Astrocyte (in vitro differentiated cells and primary cell): ENCODE measurements around the gene TNFRSF21.

ENCODE experiments used
- EZH2 ChIP-seq: IDR thresholded peaks from 2 replicates; pipeline ENCODE4 v1.6.1; 2012; ENCODE audit warnings: mild to moderate bottlenecking, low read length, inconsistent platforms; ENCODE audit not compliant: insufficient read depth
- TF ChIP-seq, protein P1 (sequence below): IDR thresholded peaks from 2 replicates; pipeline ENCODE4 v1.5.1; 2011; ENCODE audit warnings: low read depth, mild to moderate bottlenecking, inconsistent platforms, low read length, moderate library complexity; ENCODE audit not compliant: insufficient read depth

DNA sequence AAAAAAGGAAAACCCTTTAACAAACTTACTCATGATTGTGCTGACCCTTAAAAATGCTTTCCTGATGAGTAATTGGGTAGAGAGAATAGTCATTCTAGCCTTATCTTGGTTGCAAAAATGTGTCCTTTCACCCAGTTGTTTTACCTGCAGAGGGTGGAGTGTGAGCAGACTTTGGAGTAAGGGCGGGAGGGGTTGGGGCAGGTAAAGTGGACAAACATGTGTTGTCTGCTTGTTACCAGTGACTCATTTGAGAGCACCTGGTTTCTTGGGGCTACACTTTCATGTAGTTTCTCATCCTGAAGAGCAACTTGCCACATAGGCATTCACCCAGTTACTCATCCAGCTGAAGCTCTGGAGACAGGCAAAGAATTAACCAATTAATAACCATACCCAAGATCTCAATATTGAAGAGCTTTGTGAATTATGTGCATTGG lies 121.1 kb downstream of the TNFRSF21 start:
- TF ChIP-seq, protein P1, sequence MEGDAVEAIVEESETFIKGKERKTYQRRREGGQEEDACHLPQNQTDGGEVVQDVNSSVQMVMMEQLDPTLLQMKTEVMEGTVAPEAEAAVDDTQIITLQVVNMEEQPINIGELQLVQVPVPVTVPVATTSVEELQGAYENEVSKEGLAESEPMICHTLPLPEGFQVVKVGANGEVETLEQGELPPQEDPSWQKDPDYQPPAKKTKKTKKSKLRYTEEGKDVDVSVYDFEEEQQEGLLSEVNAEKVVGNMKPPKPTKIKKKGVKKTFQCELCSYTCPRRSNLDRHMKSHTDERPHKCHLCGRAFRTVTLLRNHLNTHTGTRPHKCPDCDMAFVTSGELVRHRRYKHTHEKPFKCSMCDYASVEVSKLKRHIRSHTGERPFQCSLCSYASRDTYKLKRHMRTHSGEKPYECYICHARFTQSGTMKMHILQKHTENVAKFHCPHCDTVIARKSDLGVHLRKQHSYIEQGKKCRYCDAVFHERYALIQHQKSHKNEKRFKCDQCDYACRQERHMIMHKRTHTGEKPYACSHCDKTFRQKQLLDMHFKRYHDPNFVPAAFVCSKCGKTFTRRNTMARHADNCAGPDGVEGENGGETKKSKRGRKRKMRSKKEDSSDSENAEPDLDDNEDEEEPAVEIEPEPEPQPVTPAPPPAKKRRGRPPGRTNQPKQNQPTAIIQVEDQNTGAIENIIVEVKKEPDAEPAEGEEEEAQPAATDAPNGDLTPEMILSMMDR, result no peak
- no peak for TF ChIP-seq EZH2
